ENCODE results near the gene OSBPL5. TPM values are rescaled to one million over a fixed set of nuclear protein-coding genes. Genes with fewer than 3 reads are reported as not detected.

The OSBPL5 gene
- total RNA-seq, 1 donor from 2014 or later, result 18.4 TPM

DNA sequence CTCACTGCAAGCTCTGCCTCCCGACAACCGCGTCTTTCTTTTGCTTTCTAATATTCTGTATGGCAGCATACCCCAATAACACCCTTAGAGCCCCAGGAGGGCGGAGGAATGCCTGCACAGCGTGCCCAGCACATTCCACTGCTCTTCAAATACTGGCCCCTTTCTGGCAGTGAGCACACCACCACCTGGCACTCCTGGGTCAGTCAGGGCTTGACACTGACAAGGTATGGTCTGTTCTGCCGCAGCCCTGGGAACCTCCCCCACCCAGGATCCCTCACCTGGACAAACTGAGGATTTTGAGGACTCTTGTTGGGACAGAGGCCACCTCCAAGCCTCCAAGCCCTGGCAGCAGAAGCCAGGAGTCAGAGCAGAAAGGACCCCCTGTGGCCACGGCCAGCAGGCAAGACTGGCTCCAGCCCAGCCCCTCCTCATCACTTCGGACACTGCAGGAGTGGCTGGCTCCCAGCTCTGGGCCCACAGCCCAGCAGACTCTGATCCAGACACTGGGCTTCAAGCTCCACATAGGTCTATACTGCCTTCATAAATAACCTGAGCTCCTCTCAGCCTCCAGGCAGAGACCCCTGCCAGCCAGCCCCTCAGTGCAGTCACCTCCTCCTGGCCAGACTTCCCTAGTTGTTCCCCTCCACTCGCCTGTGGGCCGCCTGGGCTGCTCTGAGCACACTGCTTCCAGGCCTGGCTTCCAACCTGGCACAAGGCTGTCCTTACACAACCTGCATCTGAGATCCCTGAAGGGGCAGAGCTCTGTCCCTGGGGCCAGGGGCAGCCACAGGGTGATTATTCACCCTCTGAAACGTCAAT lies 122.4 kb downstream of the OSBPL5 start:
- ATAC-seq (peak; percentile 51), DNase-seq (ENCODE audit: missing footprints) (no peak)
- intact Hi-C loops (cut with DNase I), result no loop called here

DNA sequence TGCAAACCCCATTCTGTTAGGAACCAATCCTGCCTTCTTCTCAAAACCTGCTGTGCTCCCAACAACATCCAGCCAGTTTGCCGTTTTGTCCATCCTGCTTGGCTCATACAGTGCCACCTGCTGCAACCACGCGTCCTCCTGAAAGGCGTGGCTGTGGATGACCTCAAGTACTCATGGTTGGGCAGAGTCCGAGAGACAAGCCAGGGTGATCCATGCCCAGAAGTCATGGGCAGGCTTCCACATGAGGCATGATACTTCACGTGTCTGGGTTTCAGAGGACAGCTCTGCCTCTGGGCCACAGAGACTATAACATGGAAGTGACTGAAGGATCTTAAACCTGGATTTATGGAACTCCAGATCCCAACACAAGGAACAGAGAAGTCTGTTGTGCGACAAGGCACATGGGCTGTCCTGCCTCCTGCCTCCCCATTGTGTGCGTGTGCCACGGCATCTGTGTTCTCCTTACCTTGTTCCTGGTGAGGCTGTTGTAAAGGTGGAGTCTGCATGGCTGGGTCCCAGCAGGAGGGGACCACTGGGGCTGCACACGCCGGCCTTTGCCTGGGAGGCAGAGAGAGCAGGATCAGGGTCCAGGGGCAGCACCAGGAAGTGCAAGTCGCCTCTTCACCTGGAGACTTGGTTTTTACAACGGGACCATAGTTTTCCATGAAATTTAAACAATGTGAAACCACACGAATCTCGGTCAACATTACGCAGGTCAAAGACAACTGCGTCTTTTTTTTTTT lies 123.2 kb downstream of the OSBPL5 start:
- ATAC-seq, result peak; percentile 66

DNA sequence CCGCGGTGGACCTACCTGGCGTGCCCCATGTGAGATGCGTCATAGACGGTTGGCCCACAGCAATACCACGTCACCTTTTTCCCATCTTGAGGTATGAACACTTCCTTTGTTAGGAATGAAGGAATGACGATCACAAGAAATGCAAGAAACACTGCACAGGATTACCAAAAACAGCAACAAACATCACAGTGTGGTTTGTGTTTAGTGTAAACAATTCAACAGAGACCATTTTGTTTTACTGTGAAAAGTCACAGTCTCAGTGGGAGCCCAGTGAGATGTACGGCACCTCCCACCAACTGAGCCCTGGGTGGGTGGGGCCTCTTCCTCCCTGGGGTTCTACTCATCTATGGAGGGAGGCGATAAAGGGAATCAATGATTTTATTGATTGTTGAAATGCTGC lies 124.2 kb downstream of the OSBPL5 start:
- DNase-seq (ENCODE audit: missing footprints), result no peak
- intact Hi-C loops (cut with DNase I), result no loop called here
- ATAC-seq, result no peak

More for the DNA sequence above, 123.2 kb downstream of the OSBPL5 start:
- intact Hi-C loops (cut with DNase I), result no loop called here
- DNase-seq (ENCODE audit: missing footprints), result peak; percentile 80

DNA sequence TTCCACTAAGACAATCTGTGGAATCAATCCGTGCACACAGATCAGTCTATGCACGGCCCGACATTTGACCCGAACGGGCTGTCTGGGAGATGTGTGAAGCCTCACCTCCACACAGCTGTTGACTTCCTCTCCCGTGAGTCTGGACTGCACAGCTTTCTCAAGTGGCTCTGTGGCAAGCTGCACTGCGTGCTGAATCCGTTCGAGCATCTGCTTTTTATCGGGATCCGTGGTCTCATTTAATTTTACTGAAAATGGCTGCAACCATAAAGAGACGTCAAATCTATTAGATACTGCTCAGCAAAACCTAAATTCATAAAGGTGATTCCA lies 127.2 kb downstream of the OSBPL5 start:
- intact Hi-C loops (cut with DNase I), result loop anchor here (1.0 to 5.0 kb wide), 3 partner anchors 53 to 179 kb away; no protein-coding TSS in a partner anchor
- ATAC-seq (no peak), DNase-seq (ENCODE audit: missing footprints) (no peak)

Other genes with a start within 250 kb of the OSBPL5 start
- 0.65 TPM for gene PHLDA2, start 235.9 kb downstream of the OSBPL5 start, total RNA-seq
- gene NAP1L4, start 173.0 kb downstream of the OSBPL5 start, total RNA-seq, result 168 TPM
- gene CARS1, start 107.9 kb downstream of the OSBPL5 start, total RNA-seq, result 17.2 TPM
- gene MRGPRG, start 53.5 kb upstream of the OSBPL5 start, total RNA-seq, result not detected
- not detected for gene MRGPRE, start 67.1 kb upstream of the OSBPL5 start, total RNA-seq
- 9.1 TPM for gene ZNF195, start 213.8 kb upstream of the OSBPL5 start, total RNA-seq

Measured in Right ventricle myocardium inferior (tissue), 1 donor.